ENCODE measurements around the gene FOXK2. TPM values are rescaled to one million over a fixed set of nuclear protein-coding genes. Genes with fewer than 3 reads are reported as not detected.

The FOXK2 gene
- total RNA-seq, 4 donors from 2014 or later = 15.9 to 70.9 (median 42.7) TPM

GRCh38 chr17:82524540-82524939 lies 5.0 kb downstream of the FOXK2 start:
- TF ChIP-seq CTCF (IDR thresholded peaks at IDR 0.05) (no peak), POLR2A (IDR thresholded peaks at IDR 0.05) (no peak)
- H3K36me3 ChIP-seq = no peaks in the 10 kb centered on the region
- H3K4me1 ChIP-seq = peaks cover 10 to 27% of the 10 kb centered on the region in 2 donors
- intact Hi-C loops (cut with DNase I; ENCODE audit: low total_unique reads) = no loop called here
- no peak overlapping the region for H3K4me3 ChIP-seq
- no peaks in the 10 kb centered on the region for H3K27me3 ChIP-seq
- H3K9me3 ChIP-seq = no peaks in the 10 kb centered on the region
- H3K27ac ChIP-seq = peak overlapping the region; percentile 39 to 47
- no peak for DNase-seq

DNA sequence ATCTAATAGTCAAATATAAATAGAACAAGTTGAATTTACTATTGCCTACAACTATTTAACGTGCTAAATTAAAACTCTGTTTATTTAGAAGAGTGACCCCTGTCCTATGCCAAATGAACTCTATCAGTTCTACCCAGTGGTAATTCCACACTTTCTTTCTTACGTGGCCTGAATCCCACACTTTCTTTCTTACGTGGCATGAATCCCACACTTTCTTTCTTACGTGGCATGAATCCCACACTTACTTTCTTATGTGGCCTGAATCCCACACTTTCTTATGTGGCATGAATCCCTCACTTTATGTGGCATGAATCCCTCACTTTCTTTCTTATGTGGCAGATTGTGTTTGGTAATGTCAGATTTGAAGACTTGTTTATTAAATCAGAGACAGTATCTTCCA lies 6.2 kb downstream of the FOXK2 start:
- Histone ChIP-seq H3K4me3 (no peak overlapping the region), H3K9me3 (no peaks in the 10 kb centered on the region), H3K4me1 (peaks cover 17 to 28% of the 10 kb centered on the region in 2 donors), H3K27ac (peak overlapping the region; percentile 40 to 47), H3K27me3 (no peaks in the 10 kb centered on the region), H3K36me3 (no peaks in the 10 kb centered on the region)
- intact Hi-C loops (cut with DNase I; ENCODE audit: low total_unique reads) = no loop called here
- DNase-seq = no peak
- no peak for TF ChIP-seq CTCF (IDR thresholded peaks at IDR 0.05)
- TF ChIP-seq POLR2A (IDR thresholded peaks at IDR 0.05) = no peak

- no peak for DNase-seq
- intact Hi-C loops (cut with DNase I; ENCODE audit: low total_unique reads) = no loop called here
Observed at GRCh38 chr17:82527898-82528297, 8.4 kb downstream of the FOXK2 start.

GRCh38 chr17:82528484-82529265 lies 9.1 kb downstream of the FOXK2 start:
- Histone ChIP-seq H3K36me3 (no peaks in the 10 kb centered on the region), H3K4me1 (peaks cover 24 to 27% of the 10 kb centered on the region in 2 donors), H3K27ac (peak overlapping the region; percentile 72 to 83), H3K4me3 (no peak overlapping the region), H3K9me3 (no peaks in the 10 kb centered on the region), H3K27me3 (no peaks in the 10 kb centered on the region)
- TF ChIP-seq CTCF (IDR thresholded peaks at IDR 0.05) (peak in 3 of 4 experiments; percentile 24 to 39 (median 37)), POLR2A (IDR thresholded peaks at IDR 0.05) (no peak)
- DNase-seq = peak in 1 of 2 donors; percentile 46
- intact Hi-C loops (cut with DNase I; ENCODE audit: low total_unique reads) = no loop called here

More at GRCh38 chr17:82527898-82528297, 8.4 kb downstream of the FOXK2 start:
- H3K4me3 ChIP-seq = no peak overlapping the region
- H3K4me1 ChIP-seq = peaks cover 23 to 27% of the 10 kb centered on the region in 2 donors
- H3K27me3 ChIP-seq = no peaks in the 10 kb centered on the region
- peak overlapping the region; percentile 72 to 83 for H3K27ac ChIP-seq
- no peaks in the 10 kb centered on the region for H3K36me3 ChIP-seq
- H3K9me3 ChIP-seq = no peaks in the 10 kb centered on the region
- no peak for TF ChIP-seq POLR2A (IDR thresholded peaks at IDR 0.05)
- TF ChIP-seq CTCF (IDR thresholded peaks at IDR 0.05) = no peak

DNA sequence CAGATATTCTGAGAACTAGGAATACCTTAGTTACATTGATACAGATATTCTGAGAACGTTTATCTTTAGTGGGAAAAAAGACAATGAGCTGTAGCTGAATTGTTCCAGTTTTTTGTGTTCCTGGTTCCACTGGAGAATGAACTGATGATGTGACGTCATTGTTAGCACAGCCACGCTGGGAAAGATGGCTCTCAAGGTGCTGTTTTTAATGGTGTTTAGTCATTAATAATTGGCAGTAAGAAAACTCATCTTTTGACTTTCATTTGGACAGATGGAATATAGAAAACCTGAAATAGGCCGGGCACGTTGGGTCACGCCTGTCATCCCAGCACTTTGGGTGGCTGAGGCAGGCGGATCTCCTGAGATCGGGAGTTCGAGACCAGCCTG lies 10.4 kb downstream of the FOXK2 start:
- no peak for DNase-seq
- no peaks in the 10 kb centered on the region for H3K9me3 ChIP-seq
- intact Hi-C loops (cut with DNase I; ENCODE audit: low total_unique reads) = no loop called here
- H3K36me3 ChIP-seq = no peaks in the 10 kb centered on the region
- no peaks in the 10 kb centered on the region for H3K27me3 ChIP-seq
- H3K27ac ChIP-seq = peak overlapping the region; percentile 72 to 83
- no peak overlapping the region for H3K4me3 ChIP-seq
- TF ChIP-seq POLR2A (IDR thresholded peaks at IDR 0.05) = no peak
- TF ChIP-seq CTCF (IDR thresholded peaks at IDR 0.05) = no peak
- peaks cover 22 to 31% of the 10 kb centered on the region in 2 donors for H3K4me1 ChIP-seq

All from uterus (tissue), 4 donors.